H9 (cell line): ENCODE results near the gene PHKG2. TPM values are rescaled to one million over a fixed set of nuclear protein-coding genes. Genes with fewer than 3 reads are reported as not detected.

Source experiments
- DNase-seq: peaks from one replicate; pipeline ENCODE4 v3.0.0-alpha.2; 2017
- H2AFZ ChIP-seq: one replicate; pipeline ENCODE4 v1.6.1; 2013; ENCODE audit warnings: mild to moderate bottlenecking, low read length, control low read depth, moderate library complexity
- H2AK5ac ChIP-seq: 2 replicates; pipeline ENCODE4 v1.6.1; 2013; ENCODE audit warnings: low read length, control low read depth, mixed read lengths; ENCODE audit not compliant: insufficient read length
- H2BK120ac ChIP-seq: one replicate; pipeline ENCODE4 v1.6.1; 2013; ENCODE audit warnings: low read depth, mild to moderate bottlenecking, low read length, control low read depth, inconsistent platforms; ENCODE audit not compliant: poor library complexity, severe bottlenecking
- H2BK12ac ChIP-seq: 2 replicates; pipeline ENCODE4 v1.6.1; 2013; ENCODE audit warnings: low read length, control low read depth, mixed read lengths, low read depth; ENCODE audit not compliant: insufficient read length
- H2BK15ac ChIP-seq: 2 replicates; pipeline ENCODE4 v1.6.1; 2013; ENCODE audit warnings: low read depth, low read length, control low read depth
- H2BK20ac ChIP-seq: one replicate; pipeline ENCODE4 v1.6.1; 2013; ENCODE audit warnings: low read depth, mild to moderate bottlenecking, low read length, control low read depth, inconsistent platforms; ENCODE audit not compliant: poor library complexity, severe bottlenecking
- H2BK5ac ChIP-seq: 2 replicates; pipeline ENCODE4 v1.6.1; 2013; ENCODE audit warnings: low read length, control low read depth, mixed read lengths; ENCODE audit not compliant: insufficient read length
- H3K14ac ChIP-seq: 2 replicates; pipeline ENCODE4 v1.6.1; 2013; ENCODE audit warnings: low read length, control low read depth; ENCODE audit not compliant: insufficient read depth
- H3K18ac ChIP-seq: 2 replicates; pipeline ENCODE4 v1.6.1; 2013; ENCODE audit warnings: low read depth, mild to moderate bottlenecking, mixed read lengths, low read length, control low read depth; ENCODE audit not compliant: insufficient read length
- H3K23ac ChIP-seq: 2 replicates; pipeline ENCODE4 v1.6.1; 2013; ENCODE audit warnings: low read length, control low read depth, mixed read lengths, low read depth; ENCODE audit not compliant: insufficient read length
- H3K23me2 ChIP-seq: 2 replicates; pipeline ENCODE4 v1.6.1; 2013; ENCODE audit warnings: low read depth, mild to moderate bottlenecking, mixed read lengths, low read length, control low read depth; ENCODE audit not compliant: insufficient read length, poor library complexity, severe bottlenecking
- H3K27ac ChIP-seq: 2 replicates; pipeline ENCODE4 v1.5.1; 2013; ENCODE audit warnings: low read length, control low read depth, mixed read lengths, low read depth; ENCODE audit not compliant: insufficient read length
- H3K27me3 ChIP-seq: 2 replicates; pipeline ENCODE4 v1.6.1; 2013; ENCODE audit warnings: low read length, control low read depth, inconsistent platforms; ENCODE audit not compliant: insufficient read depth
- H3K4ac ChIP-seq: 2 replicates; pipeline ENCODE4 v1.6.1; 2013; ENCODE audit warnings: low read depth, mild to moderate bottlenecking, control low read depth, inconsistent platforms, low read length, moderate library complexity
- H3K4me1 ChIP-seq: 2 replicates; pipeline ENCODE4 v1.6.1; 2013; ENCODE audit warnings: low read length, control low read depth, inconsistent platforms; ENCODE audit not compliant: insufficient read depth
- H3K4me2 ChIP-seq: 2 replicates; pipeline ENCODE4 v1.6.1; 2013; ENCODE audit warnings: low read length, control low read depth, mixed read lengths; ENCODE audit not compliant: insufficient read length, insufficient read depth
- H3K56ac ChIP-seq: 2 replicates; pipeline ENCODE4 v1.6.1; 2013; ENCODE audit warnings: low read depth, mild to moderate bottlenecking, mixed read lengths, low read length, control low read depth; ENCODE audit not compliant: insufficient read length
- H3K79me1 ChIP-seq: 2 replicates; pipeline ENCODE4 v1.6.1; 2013; ENCODE audit warnings: low read depth, mild to moderate bottlenecking, moderate library complexity, low read length, control low read depth, inconsistent platforms; ENCODE audit not compliant: insufficient read depth, poor library complexity, severe bottlenecking
- H3K79me2 ChIP-seq: 2 replicates; pipeline ENCODE4 v1.6.1; 2013; ENCODE audit warnings: low read length, control low read depth, inconsistent platforms; ENCODE audit not compliant: insufficient read depth
- H3K9ac ChIP-seq: 2 replicates; pipeline ENCODE4 v1.6.1; 2013; ENCODE audit warnings: low read length, control low read depth, mixed read lengths; ENCODE audit not compliant: insufficient read length; ENCODE audit errors: extremely low read depth
- H3K9me3 ChIP-seq: one replicate; pipeline ENCODE4 v1.6.1; 2013; ENCODE audit warnings: low read depth, low read length, inconsistent platforms; ENCODE audit not compliant: control insufficient read depth
- H3T11ph ChIP-seq: one replicate; pipeline ENCODE4 v1.6.1; 2013; ENCODE audit warnings: mild to moderate bottlenecking, low read length, control low read depth, inconsistent platforms
- H4K20me1 ChIP-seq: one replicate; pipeline ENCODE4 v1.6.1; 2013; ENCODE audit not compliant: control insufficient read depth, insufficient read length, insufficient read depth
- H4K5ac ChIP-seq: 2 replicates; pipeline ENCODE4 v1.6.1; 2013; ENCODE audit warnings: low read depth, mild to moderate bottlenecking, mixed read lengths, low read length, control low read depth; ENCODE audit not compliant: insufficient read length
- H4K8ac ChIP-seq: replicated peaks from 2 replicates; pipeline ENCODE4 v1.6.1; 2013; ENCODE audit warnings: low read length, control low read depth, mixed read lengths, low read depth; ENCODE audit not compliant: insufficient read length
- H4K91ac ChIP-seq: 2 replicates; pipeline ENCODE4 v1.6.1; 2013; ENCODE audit warnings: low read depth, mild to moderate bottlenecking, moderate library complexity, mixed read lengths, low read length, control low read depth; ENCODE audit not compliant: insufficient read length
- H3K27ac Mint-ChIP-seq, 3 experiments: 2 replicates in 2 of 3; 3 replicates in 1 of 3; pipeline ENCODE4 v1.8.0; 2020 to 2021; ENCODE audit warnings: mixed read lengths in 3 of 3, mild to moderate bottlenecking in 1 of 3, moderate library complexity in 1 of 3
- H3K27me3 Mint-ChIP-seq: 2 replicates; pipeline ENCODE4 v1.8.0; 2021; ENCODE audit warnings: low read depth, mild to moderate bottlenecking, moderate library complexity, mixed read lengths
- H3K36me3 Mint-ChIP-seq, 3 experiments: 2 replicates in 2 of 3; 3 replicates in 1 of 3; pipeline ENCODE4 v1.8.0; 2020 to 2021; ENCODE audit warnings: low read depth in 3 of 3, mixed read lengths in 3 of 3; ENCODE audit not compliant: insufficient read depth in 1 of 3
- H3K4me1 Mint-ChIP-seq, 2 experiments: 2 replicates each; pipeline ENCODE4 v1.8.0; 2020; ENCODE audit warnings: mixed read lengths in 2 of 2
- H3K4me3 Mint-ChIP-seq, 2 experiments: 2 replicates in 1 of 2; 3 replicates in 1 of 2; pipeline ENCODE4 v1.8.0; 2020 to 2021; ENCODE audit warnings: mild to moderate bottlenecking in 2 of 2, mixed read lengths in 2 of 2, moderate library complexity in 1 of 2
- H3K9me3 Mint-ChIP-seq, 2 experiments: 2 replicates in 1 of 2; 3 replicates in 1 of 2; pipeline ENCODE4 v1.8.0; 2020; ENCODE audit warnings: mild to moderate bottlenecking in 2 of 2, mixed read lengths in 2 of 2, moderate library complexity in 1 of 2
- CTCF ChIP-seq: fragments of 200-600 bp; sonication (generic); conservative IDR thresholded peaks from 3 replicates; pipeline ENCODE4 v1.8.0; 2021; ENCODE audit warnings: antibody characterized with exemption, mild to moderate bottlenecking
- WGBS: extraction: QIAGEN DNeasy Blood & Tissue Kit; methylation state at CpG from one replicate; pipeline ENCODE4 v1.1.7; 2013; ENCODE audit warnings: missing lambda C conversion rate, low lambda C conversion rate, mixed read lengths; ENCODE audit not compliant: insufficient read length; ENCODE audit errors: extremely low coverage; 5-methylcytosine and 5-hydroxymethylcytosine counted together
- total RNA-seq: library from RNA; stranded (reverse); gene quantifications from 2 replicates; pipeline ENCODE4 v1.2.1, GENCODE V29; 2021

PHKG2 gene
- total RNA-seq, 1 experiment from 2014 or later: 46.6 TPM

- Histone ChIP-seq H4K5ac (no peak overlapping the region), H2BK20ac (no peak overlapping the region), H2BK12ac (no peak overlapping the region), H3K79me1 (no peaks in the 10 kb centered on the region), H2BK120ac (no peak overlapping the region), H2AK5ac (no peak overlapping the region), H3T11ph (no peak overlapping the region), H4K91ac (no peak overlapping the region), H3K27me3 (no peaks in the 10 kb centered on the region), H3K56ac (no peak overlapping the region), H3K18ac (no peak overlapping the region), H3K23ac (no peak overlapping the region), H4K8ac (no peak overlapping the region), H3K4me2 (no peak overlapping the region), H2AFZ (no peak overlapping the region), H2BK5ac (no peak overlapping the region), H3K4ac (no peak overlapping the region), H3K79me2 (no peaks in the 10 kb centered on the region), H3K9ac (no peak overlapping the region), H3K4me1 (no peaks in the 10 kb centered on the region), H2BK15ac (no peak overlapping the region), H3K9me3 (no peaks in the 10 kb centered on the region), H3K27ac (no peak overlapping the region), H4K20me1 (no peaks in the 10 kb centered on the region), H3K14ac (no peak overlapping the region), H3K23me2 (peaks cover 11% of the 10 kb centered on the region)
- no peak for DNase-seq
- no peaks in the 10 kb centered on the region for H3K27me3 Mint-ChIP-seq
- no peak for TF ChIP-seq CTCF
- H3K36me3 Mint-ChIP-seq: peaks cover 2 to 54% (median 32%) of the 10 kb centered on the region in 3 experiments; a peak in 6 of 7 replicates
- H3K4me3 Mint-ChIP-seq: no peak overlapping the region
- no CpG with 5 or more reads among the region's 13 CpGs for WGBS
- H3K9me3 Mint-ChIP-seq: no peaks in the 10 kb centered on the region
- H3K4me1 Mint-ChIP-seq: peaks cover 7 to 9% of the 10 kb centered on the region in 2 experiments
- H3K27ac Mint-ChIP-seq: no peak overlapping the region
Measured at GRCh38 chr16:30756781-30757100, 8.5 kb downstream of the PHKG2 start.
